ENCODE results near the gene PTPRD. TPM values are rescaled to one million over a fixed set of nuclear protein-coding genes. Genes with fewer than 3 reads are reported as not detected.

Gene PTPRD
- total RNA-seq, 2 experiments from 2014 or later, result not detected

- no peaks in the 10 kb centered on the region for H3K27me3 Mint-ChIP-seq
- H3K36me3 Mint-ChIP-seq (ENCODE audit: low read depth), result no peaks in the 10 kb centered on the region
- peaks cover 3% of the 10 kb centered on the region for H3K9me3 Mint-ChIP-seq
- CTCF ChIA-PET, result no interaction called here
- POLR2A ChIA-PET, result no interaction called here
- no peak overlapping the region for H3K4me3 Mint-ChIP-seq
- no peak overlapping the region for H3K27ac Mint-ChIP-seq
- no peak for DNase-seq
- no peaks in the 10 kb centered on the region for H3K4me1 Mint-ChIP-seq
Measured at GRCh38 chr9:9719373-9720112, 893.3 kb downstream of the PTPRD start.

GRCh38 chr9:9718691-9719090 lies 894.1 kb downstream of the PTPRD start:
- ChIA-PET CTCF (no interaction called here), POLR2A (no interaction called here)

GRCh38 chr9:9679433-9679832 lies 933.4 kb downstream of the PTPRD start:
- Mint-ChIP-seq H3K4me3 (no peak overlapping the region), H3K9me3 (no peaks in the 10 kb centered on the region), H3K36me3 (ENCODE audit: low read depth) (no peaks in the 10 kb centered on the region), H3K4me1 (no peaks in the 10 kb centered on the region), H3K27me3 (no peaks in the 10 kb centered on the region), H3K27ac (no peak overlapping the region)
- CTCF ChIA-PET, result no interaction called here
- POLR2A ChIA-PET, result no interaction called here
- DNase-seq, result no peak

More at GRCh38 chr9:9718691-9719090, 894.1 kb downstream of the PTPRD start:
- Mint-ChIP-seq H3K4me3 (no peak overlapping the region), H3K9me3 (peaks cover 3% of the 10 kb centered on the region), H3K27me3 (no peaks in the 10 kb centered on the region), H3K4me1 (no peaks in the 10 kb centered on the region), H3K36me3 (ENCODE audit: low read depth) (no peaks in the 10 kb centered on the region), H3K27ac (no peak overlapping the region)
- no peak for DNase-seq

- DNase-seq, result no peak
- Mint-ChIP-seq H3K27ac (no peak overlapping the region), H3K4me1 (no peaks in the 10 kb centered on the region), H3K27me3 (no peaks in the 10 kb centered on the region), H3K36me3 (ENCODE audit: low read depth) (no peaks in the 10 kb centered on the region), H3K9me3 (no peaks in the 10 kb centered on the region), H3K4me3 (no peak overlapping the region)
- POLR2A ChIA-PET, result no interaction called here
- CTCF ChIA-PET, result no interaction called here
Measured at GRCh38 chr9:9674461-9674860, 938.3 kb downstream of the PTPRD start.

DNA sequence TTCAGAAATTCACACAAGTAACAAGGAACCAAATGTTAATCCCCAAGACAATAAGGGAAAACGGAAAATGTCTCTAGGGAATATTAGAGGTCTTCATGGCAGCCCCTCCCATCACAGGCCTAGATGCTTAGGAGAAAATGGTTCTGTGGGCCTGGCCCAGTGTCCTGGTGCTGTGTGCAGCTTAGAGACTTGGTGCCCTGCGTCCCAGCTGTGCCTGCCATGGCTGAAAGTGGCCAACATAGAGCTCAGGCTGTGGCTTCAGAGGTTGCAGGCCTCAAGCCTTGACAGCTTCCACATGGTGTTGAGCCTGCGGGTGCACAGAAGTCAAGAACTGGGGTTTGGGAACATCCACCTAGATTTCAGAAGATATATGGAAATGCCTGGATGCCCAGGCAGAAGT lies 942.3 kb downstream of the PTPRD start:
- Mint-ChIP-seq H3K36me3 (ENCODE audit: low read depth) (no peaks in the 10 kb centered on the region), H3K4me1 (no peaks in the 10 kb centered on the region), H3K27me3 (no peaks in the 10 kb centered on the region), H3K4me3 (no peak overlapping the region), H3K9me3 (no peaks in the 10 kb centered on the region), H3K27ac (no peak overlapping the region)
- CTCF ChIA-PET, result no interaction called here
- no peak for DNase-seq
- POLR2A ChIA-PET, result no interaction called here

- ChIA-PET POLR2A (no interaction called here), CTCF (no interaction called here)
- no peaks in the 10 kb centered on the region for H3K4me1 Mint-ChIP-seq
- H3K27ac Mint-ChIP-seq, result no peak overlapping the region
- H3K9me3 Mint-ChIP-seq, result peaks cover 4% of the 10 kb centered on the region
- no peak overlapping the region for H3K4me3 Mint-ChIP-seq
- H3K36me3 Mint-ChIP-seq (ENCODE audit: low read depth), result no peaks in the 10 kb centered on the region
- no peak for DNase-seq
- H3K27me3 Mint-ChIP-seq, result no peaks in the 10 kb centered on the region
Measured at GRCh38 chr9:9645006-9645405, 967.8 kb downstream of the PTPRD start.

DNA sequence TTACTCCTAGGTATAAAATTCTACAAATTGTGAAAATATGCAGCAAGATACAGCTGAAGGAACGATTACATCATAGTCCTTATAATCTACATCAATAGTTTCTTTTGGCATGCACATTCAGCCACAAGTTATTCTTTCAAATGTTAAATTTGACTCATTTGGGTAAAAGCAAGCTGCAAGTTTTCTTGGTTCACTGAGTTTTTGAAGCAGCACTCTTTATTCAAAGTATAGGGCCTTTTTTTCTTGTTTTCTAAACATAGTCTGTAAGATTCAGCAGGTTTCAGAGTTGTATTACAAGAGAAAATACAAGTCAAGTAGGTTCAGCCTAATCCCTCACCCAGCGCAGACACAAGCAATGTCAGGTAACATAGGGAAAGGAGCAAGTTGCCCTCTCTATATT lies 981.5 kb downstream of the PTPRD start:
- H3K4me1 Mint-ChIP-seq, result no peaks in the 10 kb centered on the region
- CTCF ChIA-PET, result no interaction called here

GRCh38 chr9:9625248-9625647 lies 987.6 kb downstream of the PTPRD start:
- DNase-seq, result no peak
- H3K4me1 Mint-ChIP-seq, result no peaks in the 10 kb centered on the region
- no peaks in the 10 kb centered on the region for H3K36me3 Mint-ChIP-seq (ENCODE audit: low read depth)
- H3K4me3 Mint-ChIP-seq, result no peak overlapping the region
- ChIA-PET POLR2A (no interaction called here), CTCF (no interaction called here)
- no peaks in the 10 kb centered on the region for H3K27me3 Mint-ChIP-seq
- H3K27ac Mint-ChIP-seq, result no peak overlapping the region
- peaks cover 3% of the 10 kb centered on the region for H3K9me3 Mint-ChIP-seq

More for the DNA sequence above, 981.5 kb downstream of the PTPRD start:
- Mint-ChIP-seq H3K9me3 (peaks cover 2% of the 10 kb centered on the region), H3K27ac (no peak overlapping the region), H3K4me3 (no peak overlapping the region), H3K27me3 (no peaks in the 10 kb centered on the region), H3K36me3 (ENCODE audit: low read depth) (no peaks in the 10 kb centered on the region)
- no peak for DNase-seq
- POLR2A ChIA-PET, result no interaction called here

- DNase-seq, result no peak
- peaks cover 3% of the 10 kb centered on the region for H3K9me3 Mint-ChIP-seq
- H3K27ac Mint-ChIP-seq, result no peak overlapping the region
- CTCF ChIA-PET, result no interaction called here
- H3K4me1 Mint-ChIP-seq, result no peaks in the 10 kb centered on the region
- H3K27me3 Mint-ChIP-seq, result no peaks in the 10 kb centered on the region
- H3K4me3 Mint-ChIP-seq, result no peak overlapping the region
- POLR2A ChIA-PET, result no interaction called here
- H3K36me3 Mint-ChIP-seq (ENCODE audit: low read depth), result no peaks in the 10 kb centered on the region
Measured at GRCh38 chr9:9623506-9623905, 989.3 kb downstream of the PTPRD start.

GRCh38 chr9:9621355-9621940 lies 991.4 kb downstream of the PTPRD start:
- Mint-ChIP-seq H3K4me3 (no peak overlapping the region), H3K27me3 (no peaks in the 10 kb centered on the region), H3K9me3 (peaks cover 3% of the 10 kb centered on the region), H3K4me1 (no peaks in the 10 kb centered on the region), H3K36me3 (ENCODE audit: low read depth) (no peaks in the 10 kb centered on the region), H3K27ac (no peak overlapping the region)
- ChIA-PET CTCF (no interaction called here), POLR2A (no interaction called here)
- DNase-seq, result no peak

DNA sequence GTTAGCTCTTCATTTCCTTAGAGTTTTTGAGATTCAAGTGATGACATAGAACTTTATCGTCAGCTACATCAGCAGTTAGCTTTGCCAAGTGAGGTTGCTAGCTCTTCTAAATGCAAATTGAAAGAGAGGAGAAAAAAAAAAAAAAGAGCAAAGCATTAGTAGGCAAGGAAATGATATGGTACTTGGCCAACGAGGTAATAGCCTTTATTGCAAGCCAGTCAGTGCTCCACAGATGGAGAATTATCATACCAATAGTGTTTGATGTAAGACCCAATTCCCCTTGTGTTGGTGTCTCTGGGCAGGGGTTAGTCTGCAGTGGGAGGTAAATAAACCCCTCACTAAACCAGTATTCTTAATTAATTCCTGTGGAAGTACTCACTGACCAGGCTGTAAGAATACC lies 992.1 kb downstream of the PTPRD start:
- Mint-ChIP-seq H3K4me3 (no peak overlapping the region), H3K36me3 (ENCODE audit: low read depth) (no peaks in the 10 kb centered on the region), H3K27me3 (no peaks in the 10 kb centered on the region), H3K27ac (no peak overlapping the region), H3K9me3 (peaks cover 2% of the 10 kb centered on the region), H3K4me1 (no peaks in the 10 kb centered on the region)
- POLR2A ChIA-PET, result no interaction called here
- no peak for DNase-seq
- CTCF ChIA-PET, result no interaction called here

DNA sequence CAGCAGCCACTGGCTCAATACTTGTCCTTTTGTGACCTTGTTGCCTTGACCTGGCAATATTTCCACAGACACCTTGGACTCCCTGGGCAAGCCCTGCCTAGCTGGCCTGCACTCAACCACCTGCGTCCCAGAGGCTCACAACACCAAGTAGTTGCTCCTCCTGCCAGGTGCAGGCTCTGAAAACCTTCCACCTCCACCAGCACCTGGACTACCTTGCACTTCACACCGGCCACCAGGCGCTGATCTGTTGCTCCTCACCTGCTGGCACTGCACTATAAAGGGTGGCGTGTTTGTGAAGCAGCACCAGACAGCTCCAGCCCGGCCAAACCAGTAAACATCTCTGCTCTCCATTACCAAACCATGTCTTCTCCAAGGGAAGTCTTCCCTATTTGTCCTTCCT lies 997.7 kb downstream of the PTPRD start:
- no peak overlapping the region for H3K27ac Mint-ChIP-seq
- DNase-seq, result no peak
- no peak overlapping the region for H3K4me3 Mint-ChIP-seq
- H3K36me3 Mint-ChIP-seq (ENCODE audit: low read depth), result no peaks in the 10 kb centered on the region
- no peaks in the 10 kb centered on the region for H3K27me3 Mint-ChIP-seq
- POLR2A ChIA-PET, result no interaction called here
- no peaks in the 10 kb centered on the region for H3K4me1 Mint-ChIP-seq
- CTCF ChIA-PET, result no interaction called here
- peaks cover 3% of the 10 kb centered on the region for H3K9me3 Mint-ChIP-seq

- ChIA-PET POLR2A (no interaction called here), CTCF (no interaction called here)
- H3K27me3 Mint-ChIP-seq, result no peaks in the 10 kb centered on the region
- no peak overlapping the region for H3K4me3 Mint-ChIP-seq
- H3K9me3 Mint-ChIP-seq, result peaks cover 3% of the 10 kb centered on the region
- H3K36me3 Mint-ChIP-seq (ENCODE audit: low read depth), result no peaks in the 10 kb centered on the region
- H3K4me1 Mint-ChIP-seq, result no peaks in the 10 kb centered on the region
- H3K27ac Mint-ChIP-seq, result no peak overlapping the region
- no peak for DNase-seq
Measured at GRCh38 chr9:9614607-9615006, 998.2 kb downstream of the PTPRD start.

DNA sequence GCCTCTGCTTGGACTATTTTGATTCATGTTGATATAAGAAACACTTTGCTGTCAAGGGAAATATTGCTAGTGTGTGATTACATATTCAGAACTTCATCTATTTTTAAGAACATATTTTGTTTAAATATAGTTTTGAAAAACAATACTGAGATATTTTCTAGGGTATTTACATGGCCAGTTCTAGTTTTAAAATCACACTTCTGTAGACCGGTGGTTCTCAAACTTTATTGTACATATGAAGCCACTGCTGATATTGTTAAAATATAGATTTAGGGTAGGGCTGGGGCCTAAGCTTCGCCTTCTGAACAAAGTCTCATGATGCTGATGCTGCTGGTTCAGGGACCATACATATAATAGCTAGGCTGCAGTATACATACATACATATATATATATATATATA lies 1000.0 kb downstream of the PTPRD start:
- ChIA-PET POLR2A (no interaction called here), CTCF (no interaction called here)
- no peaks in the 10 kb centered on the region for H3K36me3 Mint-ChIP-seq (ENCODE audit: low read depth)
- H3K27me3 Mint-ChIP-seq, result no peaks in the 10 kb centered on the region
- no peak overlapping the region for H3K27ac Mint-ChIP-seq
- peaks cover 3% of the 10 kb centered on the region for H3K9me3 Mint-ChIP-seq
- no peak for DNase-seq
- no peak overlapping the region for H3K4me3 Mint-ChIP-seq
- no peaks in the 10 kb centered on the region for H3K4me1 Mint-ChIP-seq

Measured in activated CD4-positive, alpha-beta memory T cell treated with anti-CD3 and anti-CD28 coated beads, Interleukin-2, amount 10 ng/mL, durations not matched to agents 7 days and 5 days (primary cell).